B cell (primary cell): Measurements from ENCODE around the gene TBCD. TPM values are rescaled to one million over a fixed set of nuclear protein-coding genes. Genes with fewer than 3 reads are reported as not detected.

Experiments used
- ATAC-seq: fragments of 200-7000 bp; cut with Tn5 transposase; one replicate; pipeline ENCODE4 v1.10.0; 2021; ENCODE audit warnings: low read depth, mild to moderate bottlenecking, moderate number of reproducible peaks, moderate library complexity
- CTCF ChIA-PET: fragments of 350-600 bp; sonication (Branson Sonifier 250); formaldehyde crosslinking; loops from one replicate; lab custom pipeline; 2021; ENCODE audit warnings: antibody characterized with exemption, inconsistent platforms; lab: Charles Lee
- POLR2A ChIA-PET: fragments of 350-600 bp; sonication (Branson Sonifier 250); formaldehyde crosslinking; loops from one replicate; lab custom pipeline; 2021; ENCODE audit warnings: antibody characterized with exemption; lab: Charles Lee
- DNase-seq: peaks from one replicate; pipeline ENCODE4 v3.0.0; 2013
- H2AFZ ChIP-seq: 2 replicates; pipeline ENCODE4 v1.6.1; 2012; ENCODE audit warnings: mild to moderate bottlenecking, low read depth, low read length; ENCODE audit not compliant: insufficient read depth, poor library complexity, severe bottlenecking
- H3K27ac ChIP-seq, 2 donors: 1 replicate in 1 of 2; 2 replicates in 1 of 2; pipeline ENCODE4 v1.5.1; 2012 to 2013; ENCODE audit warnings: low read length in 2 of 2, mild to moderate bottlenecking in 2 of 2, moderate library complexity in 1 of 2
- H3K27me3 ChIP-seq, 4 experiments: fragments of 200-600 bp in 1 of 4; sonication (generic) in 1 of 4; replicated peaks in 1 of 4; 1 replicate in 2 of 4; 2 replicates in 2 of 4; pipeline versions ENCODE4 v1.6.1 to v1.7.0; 2013 to 2016; ENCODE audit warnings: low read length in 3 of 4, mild to moderate bottlenecking in 2 of 4, mixed read lengths in 1 of 4, moderate library complexity in 1 of 4; ENCODE audit not compliant: insufficient read depth in 4 of 4, control insufficient read depth in 3 of 4; ENCODE audit errors: control extremely low read depth in 1 of 4
- H3K36me3 ChIP-seq, 2 experiments: replicated peaks in 1 of 2; 1 replicate in 1 of 2; 2 replicates in 1 of 2; pipeline versions ENCODE4 v1.6.1 to v1.7.1; 2013; ENCODE audit warnings: low read length in 1 of 2; ENCODE audit not compliant: insufficient read depth in 2 of 2, control insufficient read depth in 1 of 2; ENCODE audit errors: control extremely low read depth in 1 of 2, extremely low read depth in 1 of 2
- H3K4me1 ChIP-seq, 2 donors: fragments of 200-600 bp in 1 of 2; sonication (generic) in 1 of 2; 1 replicate in 1 of 2; 2 replicates in 1 of 2; pipeline versions ENCODE4 v1.5.1 to v1.6.1; 2013 to 2017; ENCODE audit warnings: low read length in 2 of 2; ENCODE audit not compliant: control insufficient read depth in 2 of 2, insufficient read depth in 2 of 2
- H3K4me2 ChIP-seq: replicated peaks from 2 replicates; pipeline ENCODE3; 2012; ENCODE audit warnings: mild to moderate bottlenecking, low read depth, low read length; ENCODE audit not compliant: poor library complexity, severe bottlenecking
- H3K4me3 ChIP-seq, 5 experiments: fragments of 200-600 bp in 1 of 5; sonication (generic) in 1 of 5; 1 replicate in 3 of 5; 2 replicates in 2 of 5; pipeline versions ENCODE4 v1.5.1 to v1.7.0; 2011 to 2016; ENCODE audit warnings: low read length in 4 of 5, mild to moderate bottlenecking in 4 of 5, low read depth in 2 of 5, control low read depth in 1 of 5, moderate library complexity in 1 of 5; ENCODE audit not compliant: insufficient read depth in 1 of 5; ENCODE audit errors: control extremely low read depth in 1 of 5, extremely low read depth in 1 of 5
- H3K79me2 ChIP-seq: fragments of 200-600 bp; sonication (generic); one replicate; pipeline ENCODE4 v1.6.0; 2016; ENCODE audit warnings: low read length; ENCODE audit not compliant: control insufficient read depth, insufficient read depth
- H3K9ac ChIP-seq: fragments of 200-600 bp; sonication (generic); 2 replicates; pipeline ENCODE4 v1.6.1; 2017; ENCODE audit warnings: mild to moderate bottlenecking, low read length, moderate library complexity
- H3K9me3 ChIP-seq, 3 donors: one replicate each; pipeline versions ENCODE4 v1.6.1 to v1.7.1; 2013; ENCODE audit warnings: low read length in 2 of 3; ENCODE audit not compliant: control insufficient read depth in 2 of 3, insufficient read depth in 1 of 3; ENCODE audit errors: control extremely low read depth in 1 of 3
- H4K20me1 ChIP-seq: 2 replicates; pipeline ENCODE4 v1.6.0; 2012; ENCODE audit warnings: mild to moderate bottlenecking, low read length; ENCODE audit not compliant: insufficient read depth, control insufficient read depth, poor library complexity, severe bottlenecking
- H3K27ac Mint-ChIP-seq: one replicate; pipeline ENCODE4 v1.8.0; 2021; ENCODE audit warnings: mixed read lengths
- H3K27me3 Mint-ChIP-seq: one replicate; pipeline ENCODE4 v1.8.0; 2021; ENCODE audit warnings: mixed read lengths
- H3K4me1 Mint-ChIP-seq: one replicate; pipeline ENCODE4 v1.8.0; 2021; ENCODE audit warnings: mixed read lengths
- H3K4me3 Mint-ChIP-seq: one replicate; pipeline ENCODE4 v1.8.0; 2021; ENCODE audit warnings: mixed read lengths
- H3K9me3 Mint-ChIP-seq: one replicate; pipeline ENCODE4 v1.8.0; 2022; ENCODE audit warnings: mixed read lengths; ENCODE audit not compliant: insufficient read depth
- CTCF ChIP-seq: fragments of 200-600 bp; IDR thresholded peaks from one replicate; pipeline ENCODE4 v1.8.0; 2022; ENCODE audit warnings: antibody characterized with exemption, mild to moderate bottlenecking
- EZH2 ChIP-seq: IDR thresholded peaks from 2 replicates; pipeline ENCODE4 v1.6.1; 2012; ENCODE audit warnings: borderline replicate concordance, low read depth, mild to moderate bottlenecking, moderate library complexity, low read length; ENCODE audit not compliant: insufficient read depth, poor library complexity, severe bottlenecking
- WGBS: methylation state at CpG from one replicate; pipeline ENCODE4 v1.1.5; 2013; ENCODE audit warnings: missing lambda C conversion rate; ENCODE audit not compliant: insufficient coverage; 5-methylcytosine and 5-hydroxymethylcytosine counted together
- intact Hi-C: fragments of 100-400 bp; cut with micrococcal nuclease; formaldehyde crosslinking; loops from one replicate; pipeline ENCODE4 v1.10.0; 2022
- polyA plus RNA-seq: library from polyadenylated mRNA; depleted of rRNA; stranded (reverse); fragments of >200 nt; gene quantifications from 2 replicates; pipeline ENCODE4 v1.2.3, GENCODE V29; 2012
- total RNA-seq, 2 donors: library from RNA; stranded (reverse); fragments of 120-200 nt in 1 of 2; gene quantifications; 1 replicate in 1 of 2; 2 replicates in 1 of 2; pipeline versions ENCODE4 v1.2.3 to v1.2.4, GENCODE V29; 2013 to 2022

TBCD gene
- total and polyA plus RNA-seq, 2 donors (not counting 1 experiment from before 2014, with no cell fraction given): 60.8 to 101 TPM

GRCh38 chr17:82788206-82789001, 36.5 kb downstream of the TBCD start:
- H3K36me3 ChIP-seq: peaks cover 2 to 16% of the 10 kb centered on the region in 2 experiments
- WGBS: 92% methylated on average over 3 of the region's 18 CpGs
- H3K4me2 ChIP-seq: no peak overlapping the region
- peaks cover 5% of the 10 kb centered on the region for H3K79me2 ChIP-seq
- ATAC-seq (no peak), DNase-seq (no peak)
- Mint-ChIP-seq H3K4me3 (no peak overlapping the region), H3K27ac (no peak overlapping the region), H3K4me1 (peaks cover 3% of the 10 kb centered on the region), H3K9me3 (no peaks in the 10 kb centered on the region), H3K27me3 (no peaks in the 10 kb centered on the region)
- H3K9me3 ChIP-seq: no peaks in the 10 kb centered on the region
- H3K9ac ChIP-seq: no peak overlapping the region
- ChIA-PET CTCF (no interaction called here), POLR2A (no interaction called here)
- no peak overlapping the region for H3K4me3 ChIP-seq
- H3K4me1 ChIP-seq: no peaks in the 10 kb centered on the region
- H3K27me3 ChIP-seq: no peaks in the 10 kb centered on the region
- TF ChIP-seq EZH2: no peak
- no peak for TF ChIP-seq CTCF
- no peak overlapping the region for H3K27ac ChIP-seq
- peaks cover 19% of the 10 kb centered on the region for H4K20me1 ChIP-seq
- intact Hi-C loops: no loop called here
- no peak overlapping the region for H2AFZ ChIP-seq

GRCh38 chr17:82789051-82789592, 37.3 kb downstream of the TBCD start:
- Mint-ChIP-seq H3K4me3 (no peak overlapping the region), H3K27me3 (no peaks in the 10 kb centered on the region), H3K4me1 (peaks cover 3% of the 10 kb centered on the region), H3K27ac (no peak overlapping the region), H3K9me3 (no peaks in the 10 kb centered on the region)
- Histone ChIP-seq H3K9me3 (no peaks in the 10 kb centered on the region), H3K9ac (no peak overlapping the region), H2AFZ (no peak overlapping the region), H3K27me3 (no peaks in the 10 kb centered on the region), H4K20me1 (peaks cover 19% of the 10 kb centered on the region), H3K36me3 (peaks cover 2 to 13% of the 10 kb centered on the region in 2 experiments), H3K4me1 (no peaks in the 10 kb centered on the region), H3K79me2 (peaks cover 8% of the 10 kb centered on the region), H3K27ac (no peak overlapping the region), H3K4me3 (no peak overlapping the region), H3K4me2 (no peak overlapping the region)
- TF ChIP-seq EZH2 (no peak), CTCF (no peak)
- no peak for ATAC-seq
- WGBS: 98% methylated on average over 19 of the region's 19 CpGs
- POLR2A ChIA-PET: no interaction called here
- intact Hi-C loops: no loop called here
- CTCF ChIA-PET: no interaction called here
- no peak for DNase-seq
